Measurements from ENCODE around the gene CCDC192. TPM values are rescaled to one million over a fixed set of nuclear protein-coding genes. Genes with fewer than 3 reads are reported as not detected.

Gene CCDC192
- total and polyA plus RNA-seq, 2 experiments from 2014 or later = 0.92 TPM; not detected in 1

DNA sequence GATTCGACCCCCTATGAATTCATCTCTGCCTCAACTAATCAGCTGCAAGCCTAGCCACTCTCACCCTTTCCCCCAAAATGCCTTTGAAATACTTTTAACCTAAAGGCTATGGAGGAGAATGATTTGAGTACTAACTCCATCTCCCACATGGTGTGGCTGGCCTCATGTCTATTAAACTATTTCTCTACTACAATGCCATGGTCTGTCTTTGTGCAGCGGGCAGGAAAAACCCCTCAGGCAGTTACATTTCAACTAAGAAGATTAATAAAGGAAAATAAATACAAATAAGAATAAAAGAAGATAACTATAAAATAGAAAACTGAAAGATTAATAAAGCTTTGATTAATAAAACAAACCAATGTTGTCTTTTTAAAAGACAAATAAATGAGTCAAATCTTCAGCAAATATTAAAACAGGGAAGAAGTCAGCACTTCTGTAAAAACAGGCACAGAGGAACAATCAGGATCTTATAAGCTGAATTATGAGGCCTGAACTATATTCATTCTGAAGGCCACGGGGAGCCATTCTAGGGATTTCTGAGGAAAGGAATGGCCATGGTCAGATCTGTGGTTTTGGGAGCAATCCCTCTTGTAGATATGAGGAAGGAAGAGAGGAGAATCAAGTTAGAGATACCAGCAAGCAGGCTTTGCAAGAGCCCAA, 264.3 kb downstream of the CCDC192 start:
- no peak for DNase-seq (ENCODE audit: low read depth in 1 of 2, low spot score in 1 of 2)
- Histone ChIP-seq H3K9me3 (ENCODE audit: low read depth) (no peaks in the 10 kb centered on the region), H3K27me3 (no peaks in the 10 kb centered on the region), H3K36me3 (no peaks in the 10 kb centered on the region), H3K27ac (no peak overlapping the region), H3K4me3 (no peak overlapping the region), H3K4me1 (ENCODE audit: low read depth) (peaks cover 16% of the 10 kb centered on the region)
- TF ChIP-seq, protein P1, sequence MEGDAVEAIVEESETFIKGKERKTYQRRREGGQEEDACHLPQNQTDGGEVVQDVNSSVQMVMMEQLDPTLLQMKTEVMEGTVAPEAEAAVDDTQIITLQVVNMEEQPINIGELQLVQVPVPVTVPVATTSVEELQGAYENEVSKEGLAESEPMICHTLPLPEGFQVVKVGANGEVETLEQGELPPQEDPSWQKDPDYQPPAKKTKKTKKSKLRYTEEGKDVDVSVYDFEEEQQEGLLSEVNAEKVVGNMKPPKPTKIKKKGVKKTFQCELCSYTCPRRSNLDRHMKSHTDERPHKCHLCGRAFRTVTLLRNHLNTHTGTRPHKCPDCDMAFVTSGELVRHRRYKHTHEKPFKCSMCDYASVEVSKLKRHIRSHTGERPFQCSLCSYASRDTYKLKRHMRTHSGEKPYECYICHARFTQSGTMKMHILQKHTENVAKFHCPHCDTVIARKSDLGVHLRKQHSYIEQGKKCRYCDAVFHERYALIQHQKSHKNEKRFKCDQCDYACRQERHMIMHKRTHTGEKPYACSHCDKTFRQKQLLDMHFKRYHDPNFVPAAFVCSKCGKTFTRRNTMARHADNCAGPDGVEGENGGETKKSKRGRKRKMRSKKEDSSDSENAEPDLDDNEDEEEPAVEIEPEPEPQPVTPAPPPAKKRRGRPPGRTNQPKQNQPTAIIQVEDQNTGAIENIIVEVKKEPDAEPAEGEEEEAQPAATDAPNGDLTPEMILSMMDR (IDR thresholded peaks at IDR 0.05; ENCODE audit: low read depth, low read length) = no peak

DNA sequence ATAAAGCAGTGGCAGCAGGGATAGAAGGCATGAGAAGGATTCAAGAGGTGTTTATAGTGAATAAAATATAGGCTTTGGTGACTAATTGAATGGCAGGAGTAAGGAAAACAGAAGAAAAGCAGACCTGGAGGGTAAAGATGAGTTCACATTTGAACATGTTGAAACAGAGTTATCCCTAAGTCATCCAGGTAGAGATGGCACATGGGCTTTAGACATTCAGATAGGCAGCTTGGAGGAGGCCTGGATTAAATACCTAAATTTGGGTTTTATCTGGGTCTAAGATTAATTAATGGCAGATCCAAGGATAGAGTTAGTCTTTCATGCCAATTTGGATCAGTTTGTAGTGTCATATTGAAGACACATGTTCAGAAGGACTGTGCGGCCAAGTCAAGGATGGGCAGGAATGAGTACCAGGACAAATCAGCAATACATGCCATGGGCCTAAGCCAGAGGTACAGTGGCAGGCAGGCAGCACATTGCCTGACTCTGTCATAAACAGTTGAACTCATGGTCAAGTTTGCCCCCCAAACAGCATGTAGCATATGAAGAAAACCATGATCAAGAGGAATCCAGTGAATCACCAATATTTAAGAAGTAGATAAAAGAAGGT, 264.9 kb downstream of the CCDC192 start:
- H3K4me3 ChIP-seq = no peak overlapping the region

DNA sequence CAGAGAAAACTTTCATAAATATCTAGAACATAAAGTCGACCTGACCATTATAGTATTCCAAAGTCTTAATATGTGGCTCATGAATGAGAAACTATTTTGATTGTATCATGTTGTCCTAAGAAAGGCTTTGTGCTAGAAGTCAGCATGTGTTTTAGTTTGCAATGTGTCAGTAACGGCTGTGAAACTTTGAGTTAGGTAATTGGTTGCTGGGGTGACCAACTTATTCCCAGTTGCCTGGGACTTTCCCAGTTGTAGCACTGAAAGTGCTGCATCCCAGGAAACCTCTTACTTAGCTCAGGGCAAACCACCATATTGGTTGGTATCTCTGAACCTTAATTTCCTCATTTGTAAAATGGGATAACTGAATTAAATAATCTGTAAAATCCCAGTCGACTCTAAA, 265.8 kb downstream of the CCDC192 start:
- no peak overlapping the region for H3K4me3 ChIP-seq
- H3K36me3 ChIP-seq = no peaks in the 10 kb centered on the region
- H3K4me1 ChIP-seq (ENCODE audit: low read depth) = peaks cover 16% of the 10 kb centered on the region
- TF ChIP-seq, protein P1 (IDR thresholded peaks at IDR 0.05; ENCODE audit: low read depth, low read length) = no peak
- no peaks in the 10 kb centered on the region for H3K27me3 ChIP-seq
- no peak overlapping the region for H3K27ac ChIP-seq
- no peak for DNase-seq (ENCODE audit: low read depth in 1 of 2, low spot score in 1 of 2)
- H3K9me3 ChIP-seq (ENCODE audit: low read depth) = no peaks in the 10 kb centered on the region

More for the DNA sequence above, 264.9 kb downstream of the CCDC192 start:
- TF ChIP-seq, protein P1 (IDR thresholded peaks at IDR 0.05; ENCODE audit: low read depth, low read length) = no peak
- Histone ChIP-seq H3K27me3 (no peaks in the 10 kb centered on the region), H3K27ac (no peak overlapping the region), H3K9me3 (ENCODE audit: low read depth) (no peaks in the 10 kb centered on the region), H3K4me1 (ENCODE audit: low read depth) (peaks cover 16% of the 10 kb centered on the region), H3K36me3 (no peaks in the 10 kb centered on the region)
- DNase-seq (ENCODE audit: low read depth in 1 of 2, low spot score in 1 of 2) = no peak

DNA sequence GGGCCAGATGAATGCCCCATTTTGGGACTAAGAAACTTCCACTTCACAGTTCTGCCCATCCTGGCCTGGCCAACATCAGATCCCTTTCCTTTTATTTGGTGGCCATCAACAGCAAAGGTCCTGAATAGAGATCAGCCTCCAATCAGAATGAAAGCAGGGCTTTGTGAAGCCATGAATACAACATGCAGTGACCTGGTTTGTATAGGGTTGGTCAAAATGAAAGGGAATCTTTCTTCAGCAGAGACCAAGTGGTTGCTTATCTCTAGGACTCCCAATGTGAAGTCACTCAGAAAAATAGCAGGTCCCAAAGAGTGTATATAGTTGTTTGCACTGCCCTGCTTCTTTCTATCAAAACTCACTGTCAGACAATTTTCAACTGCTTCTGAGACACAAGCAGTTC, 266.5 kb downstream of the CCDC192 start:
- Histone ChIP-seq H3K9me3 (ENCODE audit: low read depth) (no peaks in the 10 kb centered on the region), H3K27me3 (no peaks in the 10 kb centered on the region), H3K36me3 (no peaks in the 10 kb centered on the region), H3K4me1 (ENCODE audit: low read depth) (peaks cover 16% of the 10 kb centered on the region), H3K4me3 (no peak overlapping the region), H3K27ac (no peak overlapping the region)
- TF ChIP-seq, protein P1 (IDR thresholded peaks at IDR 0.05; ENCODE audit: low read depth, low read length) = no peak
- peak in 1 of 2 donors; percentile 11 for DNase-seq (ENCODE audit: low read depth in 1 of 2, low spot score in 1 of 2)

DNA sequence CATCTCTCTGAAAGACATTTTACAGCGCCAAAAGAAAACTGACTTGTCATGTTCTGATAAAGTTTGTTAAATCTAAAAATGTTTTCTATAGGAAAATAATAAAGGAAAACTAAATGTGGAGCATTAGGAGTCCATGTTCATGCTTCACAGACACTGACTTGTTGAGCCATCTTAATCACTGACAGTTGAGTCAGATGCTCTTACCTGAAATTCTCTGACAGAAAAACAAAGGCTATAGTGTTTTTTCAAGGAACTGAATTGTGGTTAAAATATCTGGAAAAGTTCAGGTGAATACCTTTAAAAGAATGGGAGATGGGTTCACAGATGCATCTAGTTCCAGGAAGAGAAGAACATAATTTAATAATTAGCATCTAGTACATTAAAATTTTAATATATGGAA, 266.9 kb downstream of the CCDC192 start:
- DNase-seq (ENCODE audit: low read depth in 1 of 2, low spot score in 1 of 2) = no peak
- peaks cover 16% of the 10 kb centered on the region for H3K4me1 ChIP-seq (ENCODE audit: low read depth)
- H3K36me3 ChIP-seq = no peaks in the 10 kb centered on the region

More for the DNA sequence above, 266.9 kb downstream of the CCDC192 start:
- H3K4me3 ChIP-seq = no peak overlapping the region
- H3K9me3 ChIP-seq (ENCODE audit: low read depth) = no peaks in the 10 kb centered on the region
- H3K27ac ChIP-seq = no peak overlapping the region
- H3K27me3 ChIP-seq = no peaks in the 10 kb centered on the region
- TF ChIP-seq, protein P1 (IDR thresholded peaks at IDR 0.05; ENCODE audit: low read depth, low read length) = no peak
